Panc1 (cell line): ENCODE results near the gene PHTF2. TPM values are rescaled to one million over a fixed set of nuclear protein-coding genes. Genes with fewer than 3 reads are reported as not detected.

Experiments used
- ATAC-seq: fragments of 200-7000 bp; cut with Tn5 transposase; 2 replicates; pipeline ENCODE4 v1.9.1; 2020; ENCODE audit warnings: mild to moderate bottlenecking, moderate library complexity
- BruUV-seq: library from RNA; stranded (reverse); fragments of 400-500 nt; replicated peaks from 2 replicates; lab custom pipeline; 2021; lab: Mats Ljungman, UMichigan
- CTCF ChIA-PET: fragments of 300-600 bp; sonication (Branson Sonifier 250); formaldehyde crosslinking; loops from one replicate; lab custom pipeline; 2022; ENCODE audit warnings: antibody characterized with exemption; lab: Charles Lee
- POLR2A ChIA-PET: fragments of 300-600 bp; sonication (Branson Sonifier 250); formaldehyde crosslinking; loops from one replicate; lab custom pipeline; 2022; ENCODE audit warnings: antibody characterized with exemption; lab: Charles Lee
- DNase-seq: peaks from one replicate; pipeline ENCODE4 v3.0.0-alpha.2; 2010; ENCODE audit warnings: low read depth, low spot score
- H3K27ac ChIP-seq: 2 replicates; pipeline ENCODE4 v1.5.1; 2011; ENCODE audit warnings: mild to moderate bottlenecking, low read length, inconsistent platforms
- H3K27me3 ChIP-seq: fragments of 200-500 bp; sonication (Bioruptor generic); 2 replicates; pipeline ENCODE4 v1.6.0; 2014; ENCODE audit warnings: low read length, inconsistent platforms; ENCODE audit not compliant: control insufficient read depth, insufficient read depth
- H3K36me3 ChIP-seq: fragments of 200-500 bp; sonication (Bioruptor generic); 2 replicates; pipeline ENCODE4 v1.5.1; 2014; ENCODE audit warnings: inconsistent platforms, mild to moderate bottlenecking, low read length, moderate library complexity; ENCODE audit not compliant: control insufficient read depth, insufficient read depth
- H3K4me1 ChIP-seq: 2 replicates; pipeline ENCODE4 v1.5.1; 2011; ENCODE audit warnings: inconsistent platforms, mild to moderate bottlenecking, low read length, moderate library complexity; ENCODE audit not compliant: control insufficient read depth, insufficient read depth
- H3K4me3 ChIP-seq, 2 experiments: 2 replicates each; pipeline ENCODE4 v1.5.1; 2011 to 2012; ENCODE audit warnings: low read depth in 2 of 2, low read length in 2 of 2, mild to moderate bottlenecking in 2 of 2, inconsistent platforms in 1 of 2, moderate library complexity in 1 of 2
- H3K9me3 ChIP-seq: fragments of 200-500 bp; sonication (Bioruptor generic); 2 replicates; pipeline ENCODE4 v1.5.1; 2014; ENCODE audit warnings: low read depth, mild to moderate bottlenecking, inconsistent platforms, low read length, moderate library complexity; ENCODE audit not compliant: control insufficient read depth, insufficient read depth
- CTCF ChIP-seq: fragments of 450-650 bp; IDR thresholded peaks from 2 replicates; pipeline ENCODE4 v1.5.1; 2017; ENCODE audit warnings: mild to moderate bottlenecking
- POLR2AphosphoS5 ChIP-seq: IDR thresholded peaks from 2 replicates; pipeline ENCODE4 v1.6.1; 2012; ENCODE audit warnings: mild to moderate bottlenecking, low read depth, low read length, moderate library complexity
- REST ChIP-seq, 2 experiments: IDR thresholded peaks; 2 replicates each; pipeline ENCODE4 v1.6.1; 2011 to 2012; ENCODE audit warnings: low read depth in 2 of 2, control low read depth in 1 of 2, low read length in 1 of 2, mild to moderate bottlenecking in 1 of 2, moderate library complexity in 1 of 2; ENCODE audit not compliant: insufficient read depth in 1 of 2
- SIN3A ChIP-seq: IDR thresholded peaks from 2 replicates; pipeline ENCODE4 v1.6.1; 2012; ENCODE audit warnings: low read depth, mild to moderate bottlenecking, low read length, moderate library complexity, borderline replicate concordance; ENCODE audit not compliant: insufficient read depth
- TCF7L2 ChIP-seq: IDR thresholded peaks from 2 replicates; pipeline ENCODE4 v1.6.1; 2011; ENCODE audit warnings: mild to moderate bottlenecking, low read depth, low read length, inconsistent platforms
- in situ Hi-C: cut with HindIII; loops from 2 replicates; pipeline ENCODE4 v1.10.0; 2016; ENCODE audit warnings: low sequenced_read_pairs, low pct_unique_long_range_greater_than_20kb
- intact Hi-C: fragments of 100-400 bp; cut with micrococcal nuclease; formaldehyde crosslinking; loops from one replicate; pipeline ENCODE4 v1.10.0; 2022; ENCODE audit not compliant: unreplicated experiment
- total RNA-seq: library from RNA; stranded (reverse); gene quantifications from one replicate; pipeline ENCODE4 v1.2.1, GENCODE V29; 2021; ENCODE audit not compliant: unreplicated experiment

PHTF2 gene
- total RNA-seq, 1 experiment from 2014 or later = 61.5 TPM

GRCh38 chr7:77788327-77788902, 10.2 kb upstream of the PHTF2 start:
- CTCF ChIA-PET = no interaction called here

GRCh38 chr7:77791336-77791735, 7.2 kb upstream of the PHTF2 start:
- intact Hi-C loops (loop anchor here (10.0 kb wide), 1 partner anchor 143 kb away; no protein-coding TSS in a partner anchor), in situ Hi-C loops (no loop called here)
- H3K4me3 ChIP-seq = no peak overlapping the region
- ChIA-PET CTCF (no interaction called here), POLR2A (interaction anchor here (0.6 to 0.7 kb wide), 2 partner anchors 12 to 207 kb away, joined by 9 to 11 read pairs; no protein-coding TSS in a partner anchor)
- H3K27me3 ChIP-seq = no peaks in the 10 kb centered on the region
- ATAC-seq = no peak
- no peak for TF ChIP-seq TCF7L2
- no peak for TF ChIP-seq SIN3A
- no peak for TF ChIP-seq CTCF
- no peak for TF ChIP-seq POLR2AphosphoS5
- TF ChIP-seq REST (IDR thresholded peaks at IDR 0.05; ENCODE audit: insufficient read depth in 1 of 2, low read depth in 2 of 2, low read length in 1 of 2) = no peak
- H3K9me3 ChIP-seq = no peaks in the 10 kb centered on the region
- no peak overlapping the region for H3K27ac ChIP-seq
- BruUV-seq = no TSS peak
- DNase-seq = no peak
- H3K36me3 ChIP-seq = no peaks in the 10 kb centered on the region
- H3K4me1 ChIP-seq = peaks cover 14% of the 10 kb centered on the region; the same call in 1 of the 2 replicates

More at GRCh38 chr7:77788327-77788902, 10.2 kb upstream of the PHTF2 start:
- Histone ChIP-seq H3K27ac (no peak overlapping the region), H3K36me3 (no peaks in the 10 kb centered on the region), H3K4me3 (no peak overlapping the region), H3K4me1 (peaks cover 13% of the 10 kb centered on the region; the same call in 1 of the 2 replicates), H3K9me3 (no peaks in the 10 kb centered on the region), H3K27me3 (no peaks in the 10 kb centered on the region)
- in situ Hi-C loops = no loop called here
- POLR2A ChIA-PET = no interaction called here
- ATAC-seq (no peak), DNase-seq (no peak)
- intact Hi-C loops = no loop called here
- no TSS peak for BruUV-seq
- TF ChIP-seq POLR2AphosphoS5 (no peak), REST (IDR thresholded peaks at IDR 0.05; ENCODE audit: insufficient read depth in 1 of 2, low read depth in 2 of 2, low read length in 1 of 2) (no peak), SIN3A (no peak), TCF7L2 (no peak), CTCF (no peak)
